Vagina (tissue), 2 donors: Measurements from ENCODE around the gene ZRANB1.

Experiments
- CTCF ChIP-seq, 3 experiments: fragments of 450-650 bp in 2 of 3; fragments of 200-600 bp in 1 of 3; sonication (generic) in 1 of 3; IDR thresholded peaks; one replicate each; pipeline ENCODE4 v1.5.1; 2017 to 2019; ENCODE audit warnings: antibody characterized with exemption in 3 of 3, mild to moderate bottlenecking in 2 of 3, moderate library complexity in 2 of 3
- POLR2A ChIP-seq, 2 donors: fragments of 450-650 bp; IDR thresholded peaks; one replicate each; pipeline ENCODE4 v1.6.1; 2017; ENCODE audit warnings: antibody characterized with exemption in 2 of 2, mild to moderate bottlenecking in 2 of 2, moderate library complexity in 2 of 2
- POLR2AphosphoS5 ChIP-seq, 2 donors: sonication (generic); formaldehyde crosslinking; IDR thresholded peaks; one replicate each; pipeline ENCODE4 v1.9.0; 2017; ENCODE audit warnings: antibody characterized with exemption in 2 of 2, mild to moderate bottlenecking in 2 of 2, low read depth in 1 of 2; ENCODE audit not compliant: insufficient read depth in 1 of 2

GRCh38 chr10:125023255-125023654 lies 81.3 kb downstream of the ZRANB1 start:
- TF ChIP-seq CTCF (IDR thresholded peaks at IDR 0.05): no peak
- TF ChIP-seq POLR2AphosphoS5 (IDR thresholded peaks at IDR 0.05; ENCODE audit: insufficient read depth in 1 of 2, low read depth in 1 of 2): no peak
- TF ChIP-seq POLR2A (IDR thresholded peaks at IDR 0.05): no peak
